Activated CD8-positive, alpha-beta memory T cell treated with anti-CD3 and anti-CD28 coated beads for 4 hours (primary cell): ENCODE results near the gene C19orf25.
"Not testable (repeated sequence)": the region's sequence is repeated elsewhere in the genome, so short reads cannot be mapped to it uniquely, and the experiment has no call there.

Experiments used
- DNase-seq, 2 donors: peaks; one replicate each; pipeline ENCODE4 v3.0.0-alpha.2; 2020; ENCODE audit warnings: low read depth in 2 of 2

C19orf25 gene

GRCh38 chr19:1478934-1479707 lies at the start of gene C19orf25:
TSS of gene C19orf25 (minus strand) at chr19:1479215. CDS start at chr19:1478903, 312 bp downstream.
- peak; percentile 85 to 87 for DNase-seq

GRCh38 chr19:1527650-1528309 lies 48.8 kb upstream of the C19orf25 start:
- DNase-seq, result no peak

GRCh38 chr19:1526979-1527649 lies 48.1 kb upstream of the C19orf25 start:
- DNase-seq, result no peak

- DNase-seq, result no peak
Measured at GRCh38 chr19:1526066-1526778, 47.2 kb upstream of the C19orf25 start.

GRCh38 chr19:1525343-1525742 lies 46.3 kb upstream of the C19orf25 start:
- DNase-seq, result no peak

- no peak for DNase-seq
Measured at GRCh38 chr19:1524972-1525325, 45.9 kb upstream of the C19orf25 start.

- DNase-seq, result no peak
Measured at GRCh38 chr19:1524287-1524971, 45.4 kb upstream of the C19orf25 start.

GRCh38 chr19:1523412-1524286 lies 44.6 kb upstream of the C19orf25 start, which contains the start of gene PLK5:
TSS of gene PLK5 (plus strand) at chr19:1524077. CDS start at chr19:1526997, 2,920 bp downstream.
- DNase-seq, result no peak

- DNase-seq, result no peak
Measured at GRCh38 chr19:1522838-1523237, 43.8 kb upstream of the C19orf25 start.

- DNase-seq, result no peak
Measured at GRCh38 chr19:1522061-1522460, 43.0 kb upstream of the C19orf25 start.

GRCh38 chr19:1521636-1522035 lies 42.6 kb upstream of the C19orf25 start:
- DNase-seq, result no peak

GRCh38 chr19:1520203-1520780 lies 41.3 kb upstream of the C19orf25 start:
- no peak for DNase-seq

GRCh38 chr19:1519802-1520201 lies 40.8 kb upstream of the C19orf25 start:
- DNase-seq, result not testable (repeated sequence)

- no peak for DNase-seq
Measured at GRCh38 chr19:1518471-1518870, 39.5 kb upstream of the C19orf25 start.

- no peak for DNase-seq
Measured at GRCh38 chr19:1516395-1516753, 37.4 kb upstream of the C19orf25 start.

GRCh38 chr19:1514986-1515721 lies 36.1 kb upstream of the C19orf25 start:
- DNase-seq, result no peak

- no peak for DNase-seq
Measured at GRCh38 chr19:1514295-1514661, 35.3 kb upstream of the C19orf25 start.

- DNase-seq, result peak; percentile 42 to 43
Measured at GRCh38 chr19:1513499-1514294, 34.7 kb upstream of the C19orf25 start.
